Urothelium cell line (cell line): Measurements from ENCODE around the gene OR51L1.
"Not testable (repeated sequence)": the region's sequence is repeated elsewhere in the genome, so short reads cannot be mapped to it uniquely, and the experiment has no call there.

ENCODE experiments used
- DNase-seq: peaks from one replicate; pipeline ENCODE4 v3.0.0; 2011; ENCODE audit warnings: low spot score, mixed read lengths
- FAIRE-seq: peaks from 2 replicates; lab custom pipeline; 2011; peaks lifted over from hg19 to GRCh38; lab: Jason Lieb, UNC

The OR51L1 gene, protein sequence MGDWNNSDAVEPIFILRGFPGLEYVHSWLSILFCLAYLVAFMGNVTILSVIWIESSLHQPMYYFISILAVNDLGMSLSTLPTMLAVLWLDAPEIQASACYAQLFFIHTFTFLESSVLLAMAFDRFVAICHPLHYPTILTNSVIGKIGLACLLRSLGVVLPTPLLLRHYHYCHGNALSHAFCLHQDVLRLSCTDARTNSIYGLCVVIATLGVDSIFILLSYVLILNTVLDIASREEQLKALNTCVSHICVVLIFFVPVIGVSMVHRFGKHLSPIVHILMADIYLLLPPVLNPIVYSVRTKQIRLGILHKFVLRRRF

DNA sequence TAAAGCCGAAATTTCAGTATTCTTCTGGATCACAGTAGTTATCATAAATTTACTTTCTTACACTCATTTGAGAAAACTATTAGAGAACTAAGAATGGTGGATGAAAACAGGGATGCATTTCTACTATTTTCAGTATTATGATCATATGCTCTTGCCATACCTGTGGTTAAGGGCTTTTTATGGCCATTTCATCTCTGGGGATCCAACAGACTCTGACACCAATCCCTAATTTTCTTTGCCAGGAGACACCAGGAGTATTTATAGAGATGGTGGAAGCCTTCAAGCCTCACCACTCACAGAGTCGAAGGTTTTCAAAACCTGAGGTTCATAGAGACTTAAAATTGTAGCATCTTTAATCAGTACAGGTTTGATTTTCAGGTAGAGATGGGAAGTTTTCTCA, at the start of gene OR51L1:
TSS of gene OR51L1 (plus strand) at position 301 of the 400 bp plus-strand sequence. CDS start 4,132 bp downstream, outside the sequence.
- FAIRE-seq = no peak
- no peak for DNase-seq

DNA sequence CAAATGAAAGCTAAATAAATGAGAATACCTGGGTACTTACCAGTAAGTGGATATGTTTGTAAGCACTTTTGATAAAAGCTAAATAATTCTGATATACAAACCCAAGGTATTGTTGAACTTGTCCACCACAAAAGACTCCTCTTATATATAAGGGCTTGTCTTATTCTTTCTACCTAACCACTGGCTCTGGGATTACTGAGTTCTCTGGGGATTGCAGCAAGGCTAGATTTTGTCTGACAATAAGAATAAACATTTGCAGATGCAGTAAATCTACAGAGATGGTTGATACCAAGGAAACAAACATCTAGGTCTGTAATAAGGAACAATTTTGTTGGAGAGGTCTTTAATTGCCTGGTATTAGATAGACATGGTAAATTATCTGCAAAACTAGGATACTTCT, 47.1 kb upstream of the OR51L1 start, which contains the start of gene OR51A4:
TSS of gene OR51A4 (minus strand) at position 101 of the 400 bp plus-strand sequence. CDS start 505 bp downstream, outside the sequence.
- no peak for FAIRE-seq

DNA sequence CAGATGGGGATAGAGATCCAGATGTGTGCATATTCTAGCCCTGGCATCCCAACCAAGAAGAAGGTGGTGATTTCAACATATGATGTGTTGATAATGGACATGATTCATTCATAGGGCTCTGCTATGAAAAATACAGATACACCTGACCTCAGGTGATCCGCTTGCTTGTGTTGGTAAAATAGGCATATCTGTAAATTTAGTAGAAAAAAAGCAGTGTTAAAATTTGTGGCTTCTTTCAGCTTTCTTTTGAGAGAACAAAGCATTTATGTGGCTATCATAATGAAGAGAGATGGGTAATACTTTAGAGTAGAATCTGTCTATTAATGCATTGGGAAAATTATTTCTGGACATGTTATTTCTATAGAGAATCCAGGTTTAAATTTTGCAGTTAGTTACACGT, 39.0 kb upstream of the OR51L1 start, which contains the start of gene OR51A2:
TSS of gene OR51A2 (minus strand) at position 101 of the 400 bp plus-strand sequence. CDS start at position 101, 0 bp downstream.
- not testable (repeated sequence) for FAIRE-seq, DNase-seq

More for the DNA sequence above, 47.1 kb upstream of the OR51L1 start, which contains the start of gene OR51A4:
- DNase-seq = no peak

DNA sequence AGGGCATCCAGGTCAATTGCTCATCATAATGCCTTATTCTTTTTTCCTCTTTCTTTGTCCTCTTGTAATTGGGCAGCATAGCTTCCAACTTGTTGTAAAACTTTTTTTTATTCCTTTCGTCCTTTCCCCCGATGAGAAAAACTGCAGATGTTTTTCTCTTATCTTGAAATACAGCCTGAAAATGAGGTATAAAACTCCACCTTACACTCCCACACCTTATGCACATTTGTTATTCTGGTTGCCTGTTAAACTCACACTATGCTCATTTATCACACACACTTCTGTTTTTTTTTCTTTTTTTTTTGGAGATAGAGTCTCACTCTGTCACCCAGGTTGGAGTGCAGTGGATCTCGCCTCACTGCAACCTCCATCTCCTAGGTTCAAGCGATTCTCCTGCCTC, 37.3 kb upstream of the OR51L1 start:
- FAIRE-seq = no peak
- DNase-seq = no peak

DNA sequence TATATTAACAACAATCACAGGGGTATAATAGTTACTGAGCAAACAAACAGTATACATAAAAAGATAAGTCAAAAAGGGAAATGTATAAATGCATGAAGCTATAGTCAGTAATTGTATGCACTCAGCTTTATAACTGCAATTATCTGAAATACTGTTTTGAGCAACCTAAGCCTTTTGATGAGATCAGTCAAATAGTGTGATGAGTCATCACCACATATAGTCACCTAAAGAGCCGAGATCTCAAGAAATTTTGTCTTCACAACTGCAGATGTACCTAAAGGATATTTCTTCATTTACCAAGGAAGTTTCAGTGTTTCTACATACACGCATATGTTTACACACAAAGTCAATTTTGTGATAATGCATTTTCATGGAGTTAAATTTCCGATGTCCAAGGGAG, 33.8 kb upstream of the OR51L1 start:
- FAIRE-seq (no peak), DNase-seq (no peak)

DNA sequence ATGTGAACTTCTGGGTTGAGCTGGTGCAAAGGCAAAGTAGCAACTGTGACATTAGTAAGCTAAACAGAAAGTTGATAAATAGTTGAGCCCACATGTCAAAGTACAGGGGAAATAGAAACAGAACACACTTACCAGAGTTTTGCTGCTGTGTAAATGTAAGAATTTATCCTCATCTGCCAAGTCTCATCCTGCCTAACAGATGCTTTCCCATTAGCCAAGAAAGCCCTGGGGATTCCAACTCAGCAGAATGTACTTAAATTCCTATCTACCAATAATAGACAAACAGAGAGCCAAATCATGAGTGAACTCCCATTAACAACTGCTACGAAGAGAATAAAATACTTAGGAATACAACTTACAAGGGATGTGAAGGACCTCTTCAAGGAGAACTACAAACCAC, 31.8 kb upstream of the OR51L1 start:
- no peak for FAIRE-seq
- DNase-seq = no peak

DNA sequence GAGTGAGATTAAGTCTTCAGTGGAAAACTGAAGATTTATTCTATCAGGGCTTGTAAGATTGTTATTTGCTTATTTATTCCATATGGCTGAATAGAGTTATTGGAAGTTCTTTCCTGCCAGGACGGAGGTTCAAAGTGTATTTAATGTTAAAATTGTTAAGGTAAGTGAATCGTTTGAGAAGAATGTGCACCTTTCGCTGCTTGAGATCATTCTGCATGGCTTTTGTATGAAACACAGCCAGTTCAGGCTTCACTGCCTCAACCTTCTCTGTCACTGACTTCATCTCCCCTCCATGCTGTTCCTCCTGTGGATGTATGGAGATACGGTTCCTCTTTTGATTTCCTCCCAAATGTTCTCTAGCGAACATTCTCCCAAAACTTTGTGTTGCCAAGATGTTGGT, 19.2 kb upstream of the OR51L1 start:
- FAIRE-seq (no peak), DNase-seq (no peak)

DNA sequence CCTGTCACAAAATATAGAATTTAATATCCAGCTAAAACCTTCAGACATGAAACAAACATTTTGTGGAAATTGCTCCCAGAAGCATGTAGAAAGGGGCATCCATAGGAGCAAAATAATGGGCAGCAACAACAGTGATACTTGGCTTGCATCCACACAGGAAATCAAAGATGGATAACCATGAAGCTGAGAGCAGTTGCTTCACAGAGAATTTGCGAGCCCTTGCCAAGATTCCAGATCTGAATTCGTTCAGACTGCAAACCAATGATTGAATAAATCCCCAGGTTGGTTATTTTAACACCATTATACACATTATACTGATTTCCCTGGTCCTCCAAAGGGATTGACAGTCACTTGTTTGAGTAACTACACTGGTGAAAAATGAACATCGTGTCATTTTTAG, 15.6 kb upstream of the OR51L1 start:
- FAIRE-seq = no peak
- no peak for DNase-seq

DNA sequence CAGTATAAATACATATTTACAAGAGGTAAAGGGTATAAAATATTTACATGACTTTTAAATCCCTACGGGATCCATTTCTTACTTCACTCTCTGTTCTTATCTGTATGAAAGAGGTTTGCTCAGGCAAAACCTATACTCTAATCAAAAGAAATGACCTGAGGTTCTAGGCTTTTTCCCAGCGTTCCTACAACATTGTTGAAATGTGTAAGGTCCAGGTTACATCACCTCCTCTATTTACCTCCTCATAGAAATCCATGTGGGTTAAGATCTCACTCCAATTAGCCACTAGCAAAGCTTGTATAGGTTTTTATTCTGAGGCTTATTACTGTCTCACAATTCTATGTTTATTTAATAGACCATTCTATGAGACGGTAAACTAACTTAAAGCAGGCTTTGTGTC, 12.0 kb upstream of the OR51L1 start:
- FAIRE-seq (no peak), DNase-seq (no peak)

DNA sequence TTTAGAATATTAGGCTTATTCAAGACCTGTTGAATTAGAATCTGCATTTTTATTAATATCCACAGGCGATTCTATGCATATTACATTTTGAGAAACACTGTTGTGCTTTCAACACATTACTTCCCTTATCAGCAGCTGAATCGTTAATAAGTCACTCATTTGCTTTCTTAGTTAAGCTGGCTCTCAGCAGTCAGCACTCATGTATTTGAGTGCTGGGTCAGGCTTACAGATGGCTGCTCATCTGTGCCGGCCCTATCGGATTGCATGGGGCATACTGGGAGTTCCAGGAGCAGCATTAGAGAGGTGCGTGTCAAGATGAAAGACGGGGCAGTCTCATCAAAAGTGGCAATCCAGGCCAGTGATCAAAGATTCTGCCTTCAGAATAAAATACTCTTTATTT, 10.8 kb upstream of the OR51L1 start:
- DNase-seq (no peak), FAIRE-seq (no peak)

DNA sequence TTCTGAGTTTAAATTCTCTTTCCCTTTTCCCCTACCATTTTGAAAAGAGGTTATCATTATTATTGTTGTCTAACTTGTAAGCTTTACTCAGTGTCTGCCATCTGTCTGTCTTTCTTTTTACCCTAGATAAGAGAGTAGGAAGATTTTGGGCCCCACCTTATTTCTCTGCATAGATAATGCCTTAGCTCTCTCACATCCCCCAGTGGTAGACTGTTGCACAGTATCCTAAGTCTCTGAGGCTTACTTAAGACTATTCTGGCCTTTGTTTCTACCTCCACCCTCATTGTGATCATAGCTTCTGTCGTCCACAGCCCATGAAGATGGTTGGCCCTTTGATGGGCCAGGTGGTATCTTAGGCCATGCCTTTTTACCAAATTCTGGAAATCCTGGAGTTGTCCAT, 3.6 kb upstream of the OR51L1 start:
- FAIRE-seq (no peak), DNase-seq (no peak)

DNA sequence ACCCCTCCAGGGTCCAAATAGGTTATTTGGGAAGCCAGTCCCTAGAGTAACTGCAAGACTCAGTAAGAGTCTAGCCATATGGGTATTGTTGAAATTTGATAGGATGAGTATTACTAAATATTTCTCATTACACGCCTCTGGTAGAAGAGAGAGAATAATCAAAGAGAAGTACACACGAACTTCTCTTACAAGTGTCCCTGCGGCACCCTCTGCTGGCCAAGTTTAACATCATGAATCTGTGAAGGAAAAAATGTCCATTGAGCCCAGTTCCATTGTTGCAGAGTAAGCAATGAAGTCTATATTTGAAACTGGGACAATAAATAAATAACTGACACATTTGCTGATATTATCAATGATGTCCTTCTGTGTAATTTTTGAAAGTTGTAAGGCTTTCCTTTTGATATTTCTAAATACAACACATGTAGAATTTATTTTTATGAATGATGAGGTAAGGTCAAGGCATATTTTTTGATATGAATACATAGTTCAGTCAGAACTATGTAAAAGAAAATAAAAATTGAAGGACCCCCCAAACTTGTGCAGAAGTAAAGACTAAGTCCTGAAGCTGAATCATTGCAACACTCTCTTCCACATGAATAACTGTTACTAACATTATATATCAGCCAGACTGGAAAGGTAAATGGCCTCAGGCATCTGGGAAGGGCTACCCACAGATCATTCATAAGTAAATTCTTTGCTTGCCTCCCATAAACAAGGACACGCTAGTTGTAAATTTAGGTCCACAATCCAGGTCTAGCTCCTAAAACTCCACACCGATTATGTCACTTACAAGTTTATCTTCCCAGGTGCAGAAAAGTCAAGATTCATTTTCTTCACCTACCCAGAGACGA, 10.0 kb downstream of the OR51L1 start:
- peak; percentile 46 for DNase-seq
- no peak for FAIRE-seq

DNA sequence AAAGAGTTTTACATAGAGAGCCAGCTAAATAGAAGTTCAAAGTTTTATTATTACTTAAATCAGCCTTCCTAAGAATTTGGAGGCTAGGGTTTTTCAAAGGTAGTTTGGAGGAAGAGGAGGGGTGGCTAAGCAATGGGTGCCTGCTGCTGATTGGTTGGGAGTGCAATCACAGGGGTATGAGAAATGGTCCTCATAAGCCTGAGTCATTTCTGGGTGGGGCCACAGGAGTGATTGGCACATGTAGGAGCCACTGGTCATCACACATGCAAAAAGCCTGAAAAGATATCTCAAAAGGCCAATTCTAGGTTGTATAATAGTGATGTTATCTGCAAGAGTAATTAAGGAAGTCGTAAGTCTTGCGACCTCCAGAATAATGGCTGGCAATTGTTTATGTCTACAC, 12.9 kb downstream of the OR51L1 start:
- DNase-seq (no peak), FAIRE-seq (no peak)

DNA sequence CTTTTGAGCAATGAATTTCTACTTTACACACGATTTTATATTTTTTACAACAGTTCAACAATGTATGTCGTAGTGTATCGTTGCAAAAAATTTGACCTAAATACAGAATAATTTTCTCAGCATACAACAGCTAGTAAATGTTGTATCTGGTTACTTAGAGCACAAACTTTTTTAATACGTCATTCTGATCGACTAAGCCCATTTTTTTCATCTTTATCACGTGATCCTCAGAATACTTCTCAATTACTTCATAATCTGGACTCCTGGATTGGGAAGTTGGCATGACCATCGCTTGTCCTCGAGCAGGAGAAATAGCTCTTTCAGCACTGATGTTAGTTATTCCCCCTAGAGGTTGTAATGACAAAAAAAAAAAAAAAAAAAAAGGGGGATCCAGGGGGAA, 16.6 kb downstream of the OR51L1 start:
- FAIRE-seq (no peak), DNase-seq (no peak)

DNA sequence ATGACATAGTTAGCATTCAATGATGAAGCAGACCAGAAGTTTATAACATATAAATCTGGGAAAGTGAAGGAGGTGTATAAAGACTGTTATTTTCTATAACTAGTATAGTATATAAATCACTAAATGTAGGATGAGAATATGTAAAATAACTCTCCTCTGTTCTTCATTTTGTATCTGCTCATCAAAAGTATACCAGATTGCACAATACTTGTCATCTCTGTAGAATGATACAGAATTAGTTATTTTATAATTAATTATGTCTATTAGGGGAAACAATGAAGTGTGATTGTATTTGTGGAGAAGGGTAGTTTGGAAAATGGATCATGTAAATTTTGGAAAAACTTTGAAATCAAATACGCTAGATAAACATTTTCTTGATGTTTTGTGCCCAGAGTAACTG, 18.4 kb downstream of the OR51L1 start:
- no peak for DNase-seq
- FAIRE-seq = no peak

DNA sequence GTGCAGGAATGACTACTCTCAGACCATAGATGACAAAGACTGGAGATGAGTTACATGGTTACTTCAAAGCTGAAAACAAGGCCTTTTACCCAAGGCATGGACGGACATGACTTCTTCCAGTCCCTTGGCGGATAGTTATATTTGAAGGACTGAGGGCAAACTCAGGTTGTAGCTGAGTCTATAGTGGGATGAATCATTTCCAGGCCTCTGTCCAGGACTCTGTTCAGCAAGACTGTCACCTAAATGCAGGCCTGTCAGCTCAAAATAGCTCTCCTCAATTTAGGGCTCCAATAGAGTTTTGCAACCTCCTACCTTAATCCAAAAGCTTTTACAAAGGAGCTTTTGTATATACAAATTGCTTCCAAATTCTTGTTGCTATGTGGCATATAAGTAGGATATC, 27.3 kb downstream of the OR51L1 start:
- DNase-seq = no peak
- FAIRE-seq = no peak

DNA sequence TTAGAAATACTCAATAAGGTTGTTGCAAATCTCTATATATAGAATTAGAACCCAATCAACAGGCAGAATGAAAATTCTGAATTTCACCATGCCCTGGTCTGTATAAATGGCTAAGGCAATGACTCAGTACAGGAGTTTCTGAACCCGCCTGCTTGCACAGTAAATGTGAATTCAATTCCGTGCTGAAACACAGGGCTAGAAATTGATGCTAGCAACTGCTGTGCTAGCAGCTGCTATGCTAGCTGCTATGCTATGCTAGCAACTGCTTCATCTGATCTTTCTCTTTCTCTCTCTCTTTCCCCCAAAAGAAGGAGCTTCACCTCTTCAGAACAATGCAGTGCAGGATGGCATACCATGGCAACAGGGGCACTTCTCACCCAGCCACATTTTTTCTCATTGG, 42.0 kb downstream of the OR51L1 start:
- DNase-seq (no peak), FAIRE-seq (no peak)

DNA sequence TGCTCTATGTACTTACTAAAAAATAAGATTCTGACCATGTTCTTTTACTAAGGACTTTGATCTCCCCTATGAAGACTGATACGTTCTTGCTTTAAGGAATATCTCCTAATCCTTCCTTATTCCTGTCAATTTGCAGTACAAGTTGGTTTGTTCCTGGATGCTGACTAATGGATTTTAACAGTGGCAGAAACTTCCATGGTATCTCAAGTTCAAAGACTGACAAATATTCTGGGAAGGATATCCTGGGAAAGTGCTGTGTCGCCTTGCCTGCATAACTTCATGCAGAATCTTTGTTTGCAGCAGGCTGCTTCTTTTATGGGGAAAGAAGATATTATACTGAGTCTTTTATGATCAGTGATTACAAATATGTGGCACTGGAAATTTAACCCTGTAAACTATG, 43.3 kb downstream of the OR51L1 start:
- no peak for FAIRE-seq
- DNase-seq = no peak

DNA sequence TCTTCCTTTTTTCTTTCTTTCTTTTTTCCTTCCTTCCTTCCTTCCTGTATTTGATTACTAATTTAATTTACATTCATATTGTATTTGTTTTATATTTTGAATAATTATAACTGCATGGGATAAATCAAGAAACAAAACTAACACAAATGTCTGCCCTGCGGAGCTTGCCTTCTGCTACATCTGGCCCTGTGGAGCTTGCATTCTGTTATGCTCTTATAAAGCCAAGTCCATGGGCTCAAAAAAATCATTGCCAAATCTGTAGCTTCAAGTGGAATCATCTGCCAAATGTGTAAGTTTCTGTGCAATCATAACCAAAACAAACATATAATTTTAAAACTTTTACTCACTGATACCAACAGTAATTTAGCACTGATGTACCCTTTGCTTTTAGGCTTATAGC, 43.7 kb downstream of the OR51L1 start:
- no peak for FAIRE-seq
- DNase-seq = no peak

DNA sequence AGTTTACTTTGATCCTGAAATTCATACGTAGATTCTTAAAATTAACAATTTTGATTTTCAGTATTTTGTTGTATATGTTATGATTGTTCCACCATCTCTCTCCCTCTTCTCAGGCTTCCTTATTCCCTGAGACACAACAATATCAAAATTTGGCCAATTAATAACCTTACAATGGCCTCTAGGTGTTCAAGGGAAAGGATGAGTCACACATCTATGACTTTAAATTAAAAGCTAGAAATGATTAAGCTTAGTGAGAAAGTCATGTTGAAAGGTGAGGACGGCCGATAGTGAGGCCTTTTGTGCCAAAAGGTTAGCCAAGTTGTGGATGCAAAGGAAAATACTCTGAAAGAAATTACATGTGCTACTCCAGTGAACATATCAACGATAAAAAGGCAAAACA, 46.2 kb downstream of the OR51L1 start:
- FAIRE-seq (no peak), DNase-seq (no peak)

DNA sequence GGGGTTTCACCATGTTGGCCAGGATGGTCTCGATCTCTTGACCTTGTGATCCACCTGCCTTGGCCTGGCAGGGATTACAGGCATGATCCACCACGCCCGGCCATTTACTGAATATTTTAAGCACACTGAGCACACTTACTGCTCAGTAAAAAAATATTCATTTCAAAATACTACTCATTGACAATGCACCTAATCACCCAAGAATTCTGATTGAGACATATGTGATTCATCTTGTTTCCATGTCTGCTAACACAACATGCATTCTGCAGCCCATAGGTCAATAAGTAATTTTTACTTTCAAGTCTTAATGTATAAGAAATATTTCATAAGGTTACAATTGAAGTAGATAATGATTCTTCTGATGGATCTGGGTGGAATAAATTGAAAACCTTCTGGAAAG, 47.4 kb downstream of the OR51L1 start:
- DNase-seq = no peak
- FAIRE-seq = no peak

DNA sequence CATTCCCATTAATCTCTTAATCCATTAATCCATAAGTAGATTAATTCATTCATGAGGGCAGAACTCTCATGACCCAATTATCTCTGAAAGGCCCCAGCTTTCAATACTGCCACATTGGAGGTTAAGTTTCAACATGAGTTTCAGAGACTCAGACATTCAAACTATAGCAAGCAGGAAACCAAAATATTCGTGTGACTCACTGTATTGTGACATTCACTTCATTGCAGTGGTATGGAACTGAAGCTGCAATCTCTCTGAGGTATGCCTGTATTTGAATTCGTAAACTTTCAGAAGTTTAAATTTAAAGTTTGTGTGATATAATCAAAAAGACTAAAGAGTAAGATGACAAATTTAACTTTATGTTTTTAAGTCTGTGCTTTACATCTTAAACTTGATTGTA, 48.7 kb downstream of the OR51L1 start:
- DNase-seq (no peak), FAIRE-seq (no peak)
